Right lobe of liver (tissue), 6 donors: Measurements from ENCODE around the gene KIF19. TPM values are rescaled to one million over a fixed set of nuclear protein-coding genes. Genes with fewer than 3 reads are reported as not detected.
A peak's percentile ranks its signal among the peaks of the same experiment; 100 is the strongest.

Experiments used
- ATAC-seq, 4 donors: fragments of 200-7000 bp; cut with Tn5 transposase; one replicate each; pipeline ENCODE4 v1.9.1; 2020; ENCODE audit warnings: mild to moderate bottlenecking in 4 of 4, moderate library complexity in 4 of 4
- DNase-seq, 3 donors: peaks; one replicate each; pipeline ENCODE4 v3.0.0-alpha.2; 2020
- H3K27ac ChIP-seq, 3 donors: fragments of 200-600 bp; one replicate each; pipeline ENCODE4 v1.8.0; 2022
- H3K27me3 ChIP-seq, 2 donors: fragments of 200-600 bp; one replicate each; pipeline ENCODE4 v1.8.0; 2022
- H3K36me3 ChIP-seq, 4 donors: fragments of 200-600 bp; sonication (generic) in 1 of 4; one replicate each; pipeline versions ENCODE4 v1.5.1 to v1.8.0; 2017 to 2022; ENCODE audit warnings: control low read depth in 1 of 4
- H3K4me1 ChIP-seq, 4 donors: fragments of 200-600 bp; sonication (generic) in 1 of 4; one replicate each; pipeline versions ENCODE4 v1.5.1 to v1.8.0; 2017 to 2022; ENCODE audit warnings: control low read depth in 1 of 4
- H3K4me3 ChIP-seq, 3 donors: fragments of 200-600 bp; one replicate each; pipeline ENCODE4 v1.8.0; 2022
- H3K9me3 ChIP-seq, 4 donors: fragments of 200-600 bp; sonication (generic) in 1 of 4; one replicate each; pipeline versions ENCODE4 v1.5.1 to v1.8.0; 2017 to 2022; ENCODE audit warnings: control low read depth in 1 of 4
- POLR2A ChIP-seq: fragments of 450-650 bp; IDR thresholded peaks from one replicate; pipeline ENCODE4 v1.6.1; 2017; ENCODE audit warnings: antibody characterized with exemption, mild to moderate bottlenecking
- WGBS: methylation state at CpG from one replicate; pipeline ENCODE4 v1.1.6; 2018; ENCODE audit warnings: low coverage, low lambda C conversion rate; ENCODE audit not compliant: insufficient coverage; ENCODE audit errors: missing lambda C conversion rate; 5-methylcytosine and 5-hydroxymethylcytosine counted together
- intact Hi-C, 2 donors: fragments of 100-400 bp; cut with DNase I; formaldehyde crosslinking; loops; one replicate each; pipeline versions ENCODE4 v1.11.2 to v1.14.1; 2022
- total RNA-seq, 6 experiments: library from RNA; depleted of rRNA in 2 of 6; stranded (reverse); fragments of >200 nt in 2 of 6; fragmentation: NEBNext Ultra II Directional in 3 of 6; extraction: Animal tissue kit (Norgen Biotek cat#: 25700) in 3 of 6; gene quantifications; one replicate each; pipeline versions ENCODE4 v1.1.0 to v1.2.4, GENCODE V29; 2016 to 2023
- TF ChIP-seq, protein P1 (sequence below), 4 donors: fragments of 200-600 bp in 3 of 4; fragments of 450-650 bp in 1 of 4; IDR thresholded peaks; one replicate each; pipeline versions ENCODE4 v1.5.1 to v1.8.0; 2016 to 2022; ENCODE audit warnings: antibody characterized with exemption in 4 of 4, mild to moderate bottlenecking in 2 of 4
- donor health status: DM: no; HTN: yes; CAD: no.
- donor health status: DM: no; HTN: no; CAD: no.
- donor health status: DM: no; HTN: no; CAD: no.
- donor health status: DM: no; HTN: yes; CAD: no.
- donor health status: DM: no; HTN: yes; CAD: no.

The KIF19 gene
- total RNA-seq, 6 experiments from 2014 or later, result 0.31 to 1.1 (median 0.64) TPM

DNA sequence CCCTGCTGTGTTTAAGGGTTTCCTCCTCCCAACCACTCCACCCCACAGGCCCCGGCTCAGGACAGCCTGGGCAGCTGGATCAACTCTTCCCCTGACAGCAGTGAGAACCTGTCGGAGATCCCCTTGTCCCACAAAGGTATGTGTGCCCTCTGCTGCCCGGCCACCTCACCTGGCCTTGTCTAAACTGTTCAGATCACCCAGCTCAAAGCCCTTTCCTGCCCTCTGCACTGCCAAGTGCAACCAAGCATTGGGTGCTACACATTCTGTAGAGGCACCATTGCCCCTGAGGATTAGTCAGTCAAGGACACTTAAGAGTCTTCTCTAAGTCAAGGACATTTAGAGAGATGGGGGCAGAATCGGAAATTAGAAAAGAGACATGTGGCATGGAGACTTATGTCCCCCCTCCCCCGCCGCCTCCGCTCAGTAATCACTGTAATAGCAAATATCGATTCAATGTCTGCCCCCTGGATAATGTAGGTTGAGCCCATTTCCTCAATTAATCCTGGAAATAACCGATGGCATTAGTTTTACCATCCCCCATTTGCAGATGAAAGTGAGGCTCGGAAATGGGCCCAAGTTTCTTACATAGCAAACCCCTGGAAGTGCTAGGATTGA, 27.5 kb downstream of the KIF19 start:
- DNase-seq (no peak), ATAC-seq (no peak)
- no peaks in the 10 kb centered on the region for H3K9me3 ChIP-seq
- WGBS, result 54% methylated on average over 7 of the region's 10 CpGs
- H3K27ac ChIP-seq, result no peak overlapping the region
- TF ChIP-seq, protein P1, sequence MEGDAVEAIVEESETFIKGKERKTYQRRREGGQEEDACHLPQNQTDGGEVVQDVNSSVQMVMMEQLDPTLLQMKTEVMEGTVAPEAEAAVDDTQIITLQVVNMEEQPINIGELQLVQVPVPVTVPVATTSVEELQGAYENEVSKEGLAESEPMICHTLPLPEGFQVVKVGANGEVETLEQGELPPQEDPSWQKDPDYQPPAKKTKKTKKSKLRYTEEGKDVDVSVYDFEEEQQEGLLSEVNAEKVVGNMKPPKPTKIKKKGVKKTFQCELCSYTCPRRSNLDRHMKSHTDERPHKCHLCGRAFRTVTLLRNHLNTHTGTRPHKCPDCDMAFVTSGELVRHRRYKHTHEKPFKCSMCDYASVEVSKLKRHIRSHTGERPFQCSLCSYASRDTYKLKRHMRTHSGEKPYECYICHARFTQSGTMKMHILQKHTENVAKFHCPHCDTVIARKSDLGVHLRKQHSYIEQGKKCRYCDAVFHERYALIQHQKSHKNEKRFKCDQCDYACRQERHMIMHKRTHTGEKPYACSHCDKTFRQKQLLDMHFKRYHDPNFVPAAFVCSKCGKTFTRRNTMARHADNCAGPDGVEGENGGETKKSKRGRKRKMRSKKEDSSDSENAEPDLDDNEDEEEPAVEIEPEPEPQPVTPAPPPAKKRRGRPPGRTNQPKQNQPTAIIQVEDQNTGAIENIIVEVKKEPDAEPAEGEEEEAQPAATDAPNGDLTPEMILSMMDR (IDR thresholded peaks at IDR 0.05), result no peak
- TF ChIP-seq POLR2A, result no peak
- no peaks in the 10 kb centered on the region for H3K36me3 ChIP-seq
- intact Hi-C loops, result no loop called here
- no peak overlapping the region for H3K4me3 ChIP-seq
- peaks cover 0 to 19% of the 10 kb centered on the region in 2 donors for H3K27me3 ChIP-seq
- no peaks in the 10 kb centered on the region for H3K4me1 ChIP-seq

DNA sequence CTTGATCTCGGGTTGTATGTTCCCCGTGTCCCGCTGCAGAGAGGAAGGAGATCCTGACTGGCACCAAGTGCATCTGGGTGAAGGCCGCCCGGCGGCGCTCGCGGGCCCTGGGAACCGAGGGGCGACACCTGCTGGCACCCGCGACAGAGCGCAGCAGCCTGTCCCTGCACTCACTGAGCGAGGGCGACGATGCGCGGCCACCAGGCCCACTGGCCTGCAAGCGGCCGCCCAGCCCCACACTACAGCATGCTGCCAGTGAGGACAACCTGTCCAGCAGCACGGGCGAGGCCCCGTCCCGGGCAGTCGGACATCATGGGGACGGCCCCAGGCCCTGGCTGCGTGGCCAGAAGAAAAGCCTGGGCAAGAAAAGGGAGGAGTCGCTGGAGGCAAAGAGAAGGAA, 28.1 kb downstream of the KIF19 start:
- H3K27ac ChIP-seq, result no peak overlapping the region
- no peaks in the 10 kb centered on the region for H3K36me3 ChIP-seq
- H3K27me3 ChIP-seq, result peaks cover 0 to 19% of the 10 kb centered on the region in 2 donors
- peak in 1 of 3 donors; percentile 41 for DNase-seq
- H3K4me1 ChIP-seq, result no peaks in the 10 kb centered on the region
- TF ChIP-seq POLR2A, result no peak
- TF ChIP-seq, protein P1 (IDR thresholded peaks at IDR 0.05), result peak; percentile 20 to 39 (median 30)
- WGBS, result 22% methylated on average over 3 of the region's 29 CpGs
- H3K4me3 ChIP-seq, result no peak overlapping the region
- intact Hi-C loops, result no loop called here
- H3K9me3 ChIP-seq, result no peaks in the 10 kb centered on the region
- ATAC-seq, result peak; percentile 21 to 57 (median 56)

DNA sequence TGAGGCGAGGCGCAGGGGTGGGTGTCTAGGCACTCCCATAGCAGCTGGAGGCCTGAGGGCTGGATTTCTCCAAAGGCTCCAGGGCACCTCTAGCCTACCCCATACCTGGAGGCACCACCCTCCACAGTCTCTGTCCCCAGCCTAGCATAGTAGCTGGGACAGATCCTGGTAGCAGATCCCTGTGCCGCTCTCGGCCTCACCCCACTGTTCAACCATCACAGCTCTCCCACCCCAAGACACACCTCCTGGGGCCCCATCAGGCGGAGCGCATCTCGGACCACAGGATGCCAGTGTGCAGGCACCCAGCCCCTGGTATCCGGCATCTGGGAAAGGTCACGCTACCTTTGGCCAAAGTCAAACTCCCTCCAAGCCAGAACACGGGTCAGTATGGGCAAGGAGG, 28.5 kb downstream of the KIF19 start:
- DNase-seq, result no peak
- Histone ChIP-seq H3K27ac (no peak overlapping the region), H3K4me1 (no peaks in the 10 kb centered on the region), H3K27me3 (peaks cover 0 to 19% of the 10 kb centered on the region in 2 donors), H3K36me3 (no peaks in the 10 kb centered on the region), H3K9me3 (no peaks in the 10 kb centered on the region), H3K4me3 (no peak overlapping the region)
- no peak for TF ChIP-seq POLR2A
- TF ChIP-seq, protein P1 (IDR thresholded peaks at IDR 0.05), result no peak
- ATAC-seq, result peak in 1 of 4 donors; percentile 11
- intact Hi-C loops, result no loop called here
- no CpG with 5 or more reads among the region's 10 CpGs for WGBS

DNA sequence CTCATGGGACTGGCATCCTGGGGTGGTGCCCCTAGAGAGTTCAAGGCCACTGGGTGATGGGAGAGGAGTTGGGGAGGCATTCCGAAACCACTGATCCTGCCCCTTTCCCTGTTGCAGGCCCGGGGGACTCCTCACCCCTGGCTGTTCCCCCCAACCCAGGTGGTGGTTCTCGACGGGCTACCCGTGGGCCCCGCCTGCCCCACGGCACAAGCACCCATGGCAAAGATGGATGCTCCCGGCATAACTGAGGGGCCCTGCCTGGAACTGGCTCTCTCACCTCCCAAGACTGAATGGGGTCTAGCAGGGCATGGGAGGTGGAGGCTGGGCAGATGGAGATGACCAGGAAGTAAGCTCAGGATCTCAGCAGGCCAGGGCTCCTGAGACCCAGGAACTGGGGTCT, 29.0 kb downstream of the KIF19 start:
- intact Hi-C loops, result no loop called here
- Histone ChIP-seq H3K27ac (no peak overlapping the region), H3K36me3 (no peaks in the 10 kb centered on the region), H3K9me3 (no peaks in the 10 kb centered on the region), H3K27me3 (peaks cover 0 to 19% of the 10 kb centered on the region in 2 donors), H3K4me1 (no peaks in the 10 kb centered on the region), H3K4me3 (no peak overlapping the region)
- DNase-seq (no peak), ATAC-seq (no peak)
- WGBS, result no CpG with 5 or more reads among the region's 8 CpGs
- TF ChIP-seq, protein P1 (IDR thresholded peaks at IDR 0.05), result no peak
- TF ChIP-seq POLR2A, result no peak
